Stimulated activated CD4-positive, alpha-beta T cell treated with anti-CD3 and anti-CD28 coated beads, Interleukin-1b, Interleukin-23, amount 100 ng/mL, for 4 hours (primary cell): ENCODE results near the gene PTPRD.
"Not testable (repeated sequence)": the region's sequence is repeated elsewhere in the genome, so short reads cannot be mapped to it uniquely, and the experiment has no call there.

Experiments
- DNase-seq, 2 donors: peaks; one replicate each; pipeline ENCODE4 v3.0.0-alpha.2; 2020; ENCODE audit warnings: low read depth in 2 of 2

The PTPRD gene

GRCh38 chr9:9170439-9171134 is 1442.2 kb downstream of the PTPRD start:
- DNase-seq, result no peak

GRCh38 chr9:9142001-9142400 is 1470.8 kb downstream of the PTPRD start:
- no peak for DNase-seq

- DNase-seq, result no peak
Observed at GRCh38 chr9:9133526-9133925, 1479.3 kb downstream of the PTPRD start.

- DNase-seq, result no peak
Observed at GRCh38 chr9:9124616-9125015, 1488.2 kb downstream of the PTPRD start.

GRCh38 chr9:9122230-9122875 is 1490.4 kb downstream of the PTPRD start:
- no peak for DNase-seq

- DNase-seq, result no peak
Observed at GRCh38 chr9:9117866-9118265, 1494.9 kb downstream of the PTPRD start.

- DNase-seq, result no peak
Observed at GRCh38 chr9:9112001-9112720, 1500.6 kb downstream of the PTPRD start.

GRCh38 chr9:9108641-9109040 is 1504.2 kb downstream of the PTPRD start:
- no peak for DNase-seq

GRCh38 chr9:9102295-9102694 is 1510.5 kb downstream of the PTPRD start:
- no peak for DNase-seq

- DNase-seq, result no peak
Observed at GRCh38 chr9:9100070-9100469, 1512.7 kb downstream of the PTPRD start.

- DNase-seq, result no peak
Observed at GRCh38 chr9:9099646-9100045, 1513.2 kb downstream of the PTPRD start.

- not testable (repeated sequence) for DNase-seq
Observed at GRCh38 chr9:9097254-9097653, 1515.5 kb downstream of the PTPRD start.

GRCh38 chr9:9091387-9091786 is 1521.4 kb downstream of the PTPRD start:
- DNase-seq, result no peak

GRCh38 chr9:9079473-9079872 is 1533.3 kb downstream of the PTPRD start:
- no peak for DNase-seq

GRCh38 chr9:9078301-9078700 is 1534.5 kb downstream of the PTPRD start:
- DNase-seq, result no peak

GRCh38 chr9:9061627-9062026 is 1551.2 kb downstream of the PTPRD start:
- no peak for DNase-seq

- DNase-seq, result no peak
Observed at GRCh38 chr9:9054354-9054992, 1558.3 kb downstream of the PTPRD start.

- DNase-seq, result no peak
Observed at GRCh38 chr9:9045572-9045971, 1567.2 kb downstream of the PTPRD start.

- DNase-seq, result no peak
Observed at GRCh38 chr9:9045072-9045471, 1567.7 kb downstream of the PTPRD start.

- not testable (repeated sequence) for DNase-seq
Observed at GRCh38 chr9:9043788-9044187, 1569.0 kb downstream of the PTPRD start.

- DNase-seq, result no peak
Observed at GRCh38 chr9:9041756-9042155, 1571.0 kb downstream of the PTPRD start.

GRCh38 chr9:9033022-9033421 is 1579.8 kb downstream of the PTPRD start:
- DNase-seq, result no peak
